ENCODE data around the gene INAFM1.

The INAFM1 gene

DNA sequence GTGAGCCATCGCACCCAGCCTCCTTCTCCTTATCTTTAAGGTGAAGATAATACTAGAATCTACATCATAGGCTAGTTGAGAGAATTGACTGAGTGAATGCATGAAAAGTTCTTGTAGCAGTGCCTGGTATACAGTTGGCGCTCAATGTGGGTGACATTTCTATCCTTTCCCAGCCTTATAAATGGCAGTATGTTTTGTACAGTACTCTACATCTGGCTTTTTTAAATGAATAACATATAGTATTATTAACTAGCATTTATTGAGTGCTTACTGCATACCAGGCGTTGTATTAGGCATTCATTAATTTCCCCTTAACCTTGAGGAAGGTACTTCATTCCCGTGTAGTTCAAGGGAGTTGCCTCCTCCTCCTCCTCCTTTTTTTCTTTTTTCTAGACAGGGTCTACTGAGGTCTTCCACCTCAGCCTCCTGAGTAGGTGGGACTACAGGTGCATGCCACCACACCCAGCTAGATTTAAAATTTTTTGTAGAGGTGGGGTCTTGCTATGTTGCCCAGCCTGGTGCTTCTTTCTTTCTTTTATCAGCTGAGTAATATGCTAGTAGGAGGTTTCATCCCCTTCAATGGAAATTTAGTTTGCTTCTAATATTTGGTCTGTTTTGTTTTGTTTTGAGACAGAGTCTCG, 37.8 kb downstream of the INAFM1 start:
- TF ChIP-seq JUND (IDR thresholded peaks at IDR 0.05; ENCODE audit: low read depth): no peak
- in situ Hi-C loops (cut with HindIII; ENCODE audit: low pct_unique_long_range_greater_than_20kb, low sequenced_read_pairs): no loop called here
- DNase-seq (ENCODE audit: low read depth in 1 of 2, low spot score in 1 of 2): no peak

DNA sequence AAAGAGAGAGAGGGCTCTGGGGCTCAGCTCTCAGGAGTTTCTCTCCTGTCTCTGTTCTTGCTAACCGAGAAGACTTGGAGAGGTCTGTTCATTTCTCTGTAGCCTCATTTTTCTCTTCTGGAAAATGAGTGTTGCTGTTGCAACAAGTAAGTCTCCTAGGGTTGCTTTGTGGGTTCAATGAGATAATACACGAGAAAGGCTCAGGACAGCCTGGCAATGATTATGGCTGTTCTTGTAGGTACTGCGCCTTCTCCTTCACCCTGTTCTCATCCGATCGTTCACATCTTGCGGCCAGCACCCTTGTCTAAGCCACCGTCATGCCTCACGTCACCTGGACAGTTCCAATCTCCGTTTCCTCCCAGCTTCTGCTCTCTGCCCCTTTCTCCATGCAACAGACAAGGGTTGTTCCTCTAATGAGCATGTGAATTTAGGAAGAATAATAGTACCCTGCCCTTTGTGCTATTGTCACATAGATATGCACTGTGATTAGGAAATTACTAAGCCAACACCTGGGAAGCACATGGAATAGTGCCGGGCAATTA, 39.1 kb downstream of the INAFM1 start:
- no peak for DNase-seq (ENCODE audit: low read depth in 1 of 2, low spot score in 1 of 2)
- TF ChIP-seq JUND (IDR thresholded peaks at IDR 0.05; ENCODE audit: low read depth): no peak
- in situ Hi-C loops (cut with HindIII; ENCODE audit: low pct_unique_long_range_greater_than_20kb, low sequenced_read_pairs): no loop called here

DNA sequence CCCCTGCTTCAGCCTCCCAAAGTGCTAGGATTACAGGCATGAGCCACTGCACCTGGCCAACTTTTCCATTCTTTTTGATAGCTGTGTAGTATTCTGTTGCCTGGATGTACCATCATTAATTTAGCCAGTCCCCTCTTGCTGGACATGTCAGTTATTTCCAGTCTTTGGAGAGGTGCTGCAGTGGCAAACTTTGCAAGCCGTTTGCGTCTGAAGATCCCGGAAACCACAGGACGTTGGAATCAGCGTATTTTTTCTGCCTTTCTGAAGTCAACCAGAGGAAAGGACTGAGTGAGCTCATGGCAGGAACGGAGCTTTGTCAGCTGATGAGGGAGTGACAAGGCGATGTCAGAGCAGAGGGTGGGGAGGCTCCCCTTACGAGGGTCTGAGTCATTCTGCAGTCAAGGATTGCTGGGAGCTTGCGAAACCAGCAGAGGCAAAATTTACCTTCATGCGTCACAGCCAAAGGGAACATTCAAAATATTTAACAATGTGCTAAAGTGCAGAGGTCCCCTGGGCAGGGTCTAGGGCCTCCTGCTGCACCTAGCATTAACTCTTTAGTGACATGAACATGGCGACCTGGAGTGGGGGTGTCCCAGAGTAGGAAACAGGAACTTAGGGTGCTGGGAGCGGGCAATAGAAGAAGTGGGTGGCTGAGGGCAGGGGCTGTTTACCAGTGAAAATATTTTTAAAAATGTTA, 40.6 kb downstream of the INAFM1 start:
- DNase-seq (ENCODE audit: low read depth in 1 of 2, low spot score in 1 of 2): peak in 1 of 2 experiments; percentile 53
- in situ Hi-C loops (cut with HindIII; ENCODE audit: low pct_unique_long_range_greater_than_20kb, low sequenced_read_pairs): no loop called here
- TF ChIP-seq JUND (IDR thresholded peaks at IDR 0.05; ENCODE audit: low read depth): no peak

DNA sequence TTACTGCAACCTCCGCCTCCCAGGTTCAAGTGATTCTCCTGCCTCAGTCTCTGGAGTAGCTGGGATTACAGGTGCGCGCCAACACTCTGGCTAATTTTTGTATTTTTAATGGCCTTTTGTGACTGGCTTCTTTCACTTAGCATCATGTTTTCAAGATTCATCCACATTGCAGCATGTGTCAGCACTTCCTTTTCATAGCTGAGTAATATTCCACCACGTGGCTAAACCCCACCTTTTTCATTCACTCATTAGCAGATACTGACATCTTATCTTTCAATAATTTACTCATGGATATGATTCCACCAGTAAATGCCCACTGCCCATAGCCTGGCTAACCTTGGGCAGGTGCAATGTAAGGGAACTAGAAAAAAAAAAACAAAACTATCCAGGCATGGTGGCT, 41.8 kb downstream of the INAFM1 start:
- no peak for DNase-seq (ENCODE audit: low read depth in 1 of 2, low spot score in 1 of 2)
- no peak for TF ChIP-seq JUND (IDR thresholded peaks at IDR 0.05; ENCODE audit: low read depth)
- in situ Hi-C loops (cut with HindIII; ENCODE audit: low pct_unique_long_range_greater_than_20kb, low sequenced_read_pairs): no loop called here

DNA sequence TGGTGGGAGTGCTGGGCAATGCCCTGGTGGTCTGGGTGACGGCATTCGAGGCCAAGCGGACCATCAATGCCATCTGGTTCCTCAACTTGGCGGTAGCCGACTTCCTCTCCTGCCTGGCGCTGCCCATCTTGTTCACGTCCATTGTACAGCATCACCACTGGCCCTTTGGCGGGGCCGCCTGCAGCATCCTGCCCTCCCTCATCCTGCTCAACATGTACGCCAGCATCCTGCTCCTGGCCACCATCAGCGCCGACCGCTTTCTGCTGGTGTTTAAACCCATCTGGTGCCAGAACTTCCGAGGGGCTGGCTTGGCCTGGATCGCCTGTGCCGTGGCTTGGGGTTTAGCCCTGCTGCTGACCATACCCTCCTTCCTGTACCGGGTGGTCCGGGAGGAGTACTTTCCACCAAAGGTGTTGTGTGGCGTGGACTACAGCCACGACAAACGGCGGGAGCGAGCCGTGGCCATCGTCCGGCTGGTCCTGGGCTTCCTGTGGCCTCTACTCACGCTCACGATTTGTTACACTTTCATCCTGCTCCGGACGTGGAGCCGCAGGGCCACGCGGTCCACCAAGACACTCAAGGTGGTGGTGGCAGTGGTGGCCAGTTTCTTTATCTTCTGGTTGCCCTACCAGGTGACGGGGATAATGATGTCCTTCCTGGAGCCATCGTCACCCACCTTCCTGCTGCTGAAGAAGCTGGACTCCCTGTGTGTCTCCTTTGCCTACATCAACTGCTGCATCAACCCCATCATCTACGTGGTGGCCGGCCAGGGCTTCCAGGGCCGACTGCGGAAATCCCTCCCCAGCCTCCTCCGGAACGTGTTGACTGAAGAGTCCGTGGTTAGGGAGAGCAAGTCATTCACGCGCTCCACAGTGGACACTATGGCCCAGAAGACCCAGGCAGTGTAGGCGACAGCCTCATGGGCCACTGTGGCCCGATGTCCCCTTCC, 45.5 kb downstream of the INAFM1 start:
- TF ChIP-seq JUND (IDR thresholded peaks at IDR 0.05; ENCODE audit: low read depth): no peak
- DNase-seq (ENCODE audit: low read depth in 1 of 2, low spot score in 1 of 2): no peak
- in situ Hi-C loops (cut with HindIII; ENCODE audit: low pct_unique_long_range_greater_than_20kb, low sequenced_read_pairs): no loop called here

DNA sequence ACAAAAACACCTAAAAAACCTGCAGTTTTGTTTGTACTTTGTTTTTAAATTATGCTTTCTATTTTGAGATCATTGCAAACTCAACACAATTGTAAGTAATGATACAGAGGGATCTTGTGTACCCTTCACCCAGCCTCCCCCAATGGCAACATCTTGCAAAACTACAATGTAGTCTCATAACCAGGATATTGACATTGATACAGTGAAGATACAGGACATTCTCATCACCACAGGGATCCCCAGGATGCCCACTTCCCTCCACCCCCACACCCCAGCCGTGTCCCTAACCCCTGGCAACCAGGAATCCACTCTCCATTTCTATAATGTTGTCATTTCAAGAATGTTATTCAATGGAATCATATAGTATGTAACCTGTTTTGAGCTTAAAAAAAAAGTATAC, 46.9 kb downstream of the INAFM1 start:
- in situ Hi-C loops (cut with HindIII; ENCODE audit: low pct_unique_long_range_greater_than_20kb, low sequenced_read_pairs): no loop called here
- DNase-seq (ENCODE audit: low read depth in 1 of 2, low spot score in 1 of 2): no peak
- no peak for TF ChIP-seq JUND (IDR thresholded peaks at IDR 0.05; ENCODE audit: low read depth)

DNA sequence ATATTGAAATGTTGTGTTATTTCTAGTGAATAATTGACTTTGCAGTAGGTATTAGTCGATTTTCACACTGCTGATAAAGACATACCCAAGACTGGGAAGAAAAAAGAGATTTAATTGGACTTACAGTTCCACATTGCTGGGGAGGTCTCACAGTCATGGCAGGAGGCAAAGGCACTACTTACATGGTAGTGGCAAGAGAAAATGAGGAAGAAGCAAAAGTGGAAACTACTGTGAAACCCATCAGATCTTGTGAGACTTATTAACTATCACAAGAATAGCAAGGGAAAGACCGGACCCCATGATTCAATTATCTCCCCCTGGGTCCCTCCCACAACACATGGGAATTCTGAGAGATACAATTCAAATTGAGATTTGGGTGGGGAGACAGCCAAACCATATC, 47.4 kb downstream of the INAFM1 start:
- no peak for TF ChIP-seq JUND (IDR thresholded peaks at IDR 0.05; ENCODE audit: low read depth)
- in situ Hi-C loops (cut with HindIII; ENCODE audit: low pct_unique_long_range_greater_than_20kb, low sequenced_read_pairs): no loop called here
- no peak for DNase-seq (ENCODE audit: low read depth in 1 of 2, low spot score in 1 of 2)

DNA sequence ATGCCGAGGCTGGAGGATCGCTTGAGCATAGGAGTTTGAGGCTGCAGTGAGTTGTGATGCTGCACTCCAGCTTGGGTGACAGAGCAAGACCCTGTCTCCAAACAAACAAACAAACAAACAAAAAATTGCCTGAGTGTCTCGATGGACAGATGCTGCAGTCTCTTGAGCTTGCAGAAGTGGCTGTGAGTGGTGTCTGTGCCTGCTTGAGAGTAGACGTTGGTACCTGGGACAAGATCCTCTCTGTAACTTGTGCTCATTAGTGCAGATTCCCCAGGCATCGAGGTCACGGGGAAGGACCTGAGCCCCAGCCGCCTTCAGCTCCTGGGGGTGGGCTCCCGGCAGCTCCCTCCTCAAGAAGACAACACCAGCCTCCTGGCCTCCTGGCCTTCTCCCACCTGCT, 48.7 kb downstream of the INAFM1 start:
- DNase-seq (ENCODE audit: low read depth in 1 of 2, low spot score in 1 of 2): no peak
- no peak for TF ChIP-seq JUND (IDR thresholded peaks at IDR 0.05; ENCODE audit: low read depth)
- in situ Hi-C loops (cut with HindIII; ENCODE audit: low pct_unique_long_range_greater_than_20kb, low sequenced_read_pairs): no loop called here

DNA sequence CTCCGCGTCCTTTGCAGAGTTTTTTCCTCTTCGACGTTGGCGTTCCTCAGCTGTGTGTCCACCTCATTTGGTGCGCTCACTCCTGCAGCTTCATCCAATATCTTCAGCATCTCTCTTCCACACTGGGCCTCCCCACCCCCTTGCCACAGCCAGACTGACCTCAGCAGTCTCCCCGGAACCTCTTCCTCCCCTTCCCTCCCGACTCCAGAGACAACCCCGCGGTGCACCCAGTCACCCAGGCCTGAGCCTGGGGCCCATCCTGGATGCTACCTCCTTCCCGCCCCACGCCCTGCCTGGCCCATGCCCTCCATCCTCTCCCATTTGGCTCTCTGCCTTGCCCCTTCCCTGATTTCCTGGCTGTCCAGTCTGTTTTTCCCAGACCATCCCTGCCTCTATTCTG, 49.2 kb downstream of the INAFM1 start:
- in situ Hi-C loops (cut with HindIII; ENCODE audit: low pct_unique_long_range_greater_than_20kb, low sequenced_read_pairs): no loop called here
- DNase-seq (ENCODE audit: low read depth in 1 of 2, low spot score in 1 of 2): no peak
- TF ChIP-seq JUND (IDR thresholded peaks at IDR 0.05; ENCODE audit: low read depth): no peak

DNA sequence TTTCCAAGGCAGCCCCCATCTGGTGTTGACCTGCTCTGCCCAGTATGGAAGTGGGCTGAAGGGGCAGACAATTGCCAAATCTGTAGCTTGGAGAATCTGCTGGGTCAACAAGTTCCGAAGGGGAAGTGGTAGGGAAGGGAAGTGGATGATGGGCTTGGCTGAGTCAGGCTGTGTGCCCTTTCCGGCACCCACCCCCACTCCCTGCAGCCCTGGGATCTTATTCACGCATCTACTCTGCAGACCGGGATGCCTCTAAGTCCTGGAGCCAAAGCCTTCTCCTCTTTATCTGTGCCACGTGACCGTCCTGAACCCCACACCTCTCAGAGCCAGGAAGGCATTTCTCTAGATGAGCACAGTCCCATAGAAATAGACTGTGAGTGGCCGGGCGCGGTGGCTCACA, 49.8 kb downstream of the INAFM1 start:
- in situ Hi-C loops (cut with HindIII; ENCODE audit: low pct_unique_long_range_greater_than_20kb, low sequenced_read_pairs): no loop called here
- no peak for TF ChIP-seq JUND (IDR thresholded peaks at IDR 0.05; ENCODE audit: low read depth)
- no peak for DNase-seq (ENCODE audit: low read depth in 1 of 2, low spot score in 1 of 2)
